Epidermal melanocyte (primary cell): Measurements from ENCODE around the gene C2orf72.

ENCODE experiments used
- DNase-seq: peaks from one replicate; pipeline ENCODE4 v3.0.0; 2011; ENCODE audit warnings: low spot score; ENCODE audit not compliant: insufficient read length

C2orf72 gene

GRCh38 chr2:231068525-231069222 lies 31.4 kb downstream of the C2orf72 start:
- DNase-seq = no peak

- DNase-seq = no peak
These were observed 32.2 kb downstream of the C2orf72 start for GRCh38 chr2:231069379-231070054.

GRCh38 chr2:231084565-231084964 lies 47.2 kb downstream of the C2orf72 start:
- no peak for DNase-seq

GRCh38 chr2:231088754-231089153 lies 51.4 kb downstream of the C2orf72 start:
- no peak for DNase-seq

GRCh38 chr2:231093933-231094332 lies 56.6 kb downstream of the C2orf72 start:
- DNase-seq = no peak

- DNase-seq = no peak
These were observed 57.5 kb downstream of the C2orf72 start for GRCh38 chr2:231094736-231095346.
